SK-N-MC (cell line): ENCODE measurements around the gene GPR162.

Experiments used
- EZH2 ChIP-seq: fragments of 200-600 bp; sonication (generic); IDR thresholded peaks from one replicate; pipeline ENCODE4 v1.6.1; 2017; ENCODE audit warnings: antibody characterized with exemption
- POLR2AphosphoS5 ChIP-seq: IDR thresholded peaks from 2 replicates; pipeline ENCODE4 v1.6.1; 2012; ENCODE audit warnings: mild to moderate bottlenecking, low read depth, low read length, borderline replicate concordance

DNA sequence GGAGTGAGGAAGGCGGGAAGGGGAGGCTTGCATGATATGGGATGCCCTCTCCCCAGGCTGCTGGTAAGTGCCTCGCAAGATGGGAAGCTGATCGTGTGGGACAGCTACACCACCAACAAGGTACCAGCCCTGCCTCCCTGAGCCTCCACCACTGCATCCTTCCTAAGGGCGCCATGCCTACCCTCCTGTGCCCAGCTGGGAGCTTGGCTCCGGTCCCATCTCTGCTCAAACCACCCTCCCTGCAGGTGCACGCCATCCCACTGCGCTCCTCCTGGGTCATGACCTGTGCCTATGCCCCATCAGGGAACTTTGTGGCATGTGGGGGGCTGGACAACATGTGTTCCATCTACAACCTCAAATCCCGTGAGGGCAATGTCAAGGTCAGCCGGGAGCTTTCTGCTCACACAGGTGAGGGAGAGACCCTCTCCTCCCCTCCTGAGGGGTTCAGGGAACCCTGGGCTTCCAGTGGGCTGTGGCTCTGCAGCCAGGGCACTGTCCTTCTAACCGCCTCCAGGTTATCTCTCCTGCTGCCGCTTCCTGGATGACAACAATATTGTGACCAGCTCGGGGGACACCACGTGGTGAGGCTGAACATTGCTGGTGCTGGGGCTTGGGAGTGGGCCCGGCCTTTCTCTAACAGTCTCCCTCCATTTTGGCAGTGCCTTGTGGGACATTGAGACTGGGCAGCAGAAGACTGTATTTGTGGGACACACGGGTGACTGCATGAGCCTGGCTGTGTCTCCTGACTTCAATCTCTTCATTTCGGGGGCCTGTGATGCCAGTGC lies 21.7 kb downstream of the GPR162 start:
- no peak for TF ChIP-seq EZH2
- no peak for TF ChIP-seq POLR2AphosphoS5
